WI38 (cell line): ENCODE results near the gene SPRR2D.
"Not testable (repeated sequence)": the region's sequence is repeated elsewhere in the genome, so short reads cannot be mapped to it uniquely, and the experiment has no call there.

ENCODE experiments used
- H3K4me3 ChIP-seq: 2 replicates; pipeline ENCODE4 v1.5.1; 2011; ENCODE audit warnings: low read depth, mild to moderate bottlenecking, control low read depth, low read length
- CTCF ChIP-seq: IDR thresholded peaks from 2 replicates; pipeline ENCODE4 v1.5.1; 2012; ENCODE audit warnings: low read depth, mild to moderate bottlenecking, control low read depth, low read length

Gene SPRR2D

GRCh38 chr1:153032073-153032472 is 8.8 kb downstream of the SPRR2D start:
- TF ChIP-seq CTCF, result no peak
- no peak overlapping the region for H3K4me3 ChIP-seq

- no peak within 1 kb of the TSS for H3K4me3 ChIP-seq
- no peak for TF ChIP-seq CTCF
Observed at GRCh38 chr1:153030895-153031294, 10.0 kb downstream of the SPRR2D start, which contains the start of gene SPRR1B. TSS of gene SPRR1B (plus strand) at chr1:153031203. CDS start at chr1:153032346, 1,143 bp downstream.

GRCh38 chr1:153028766-153029165 is 12.2 kb downstream of the SPRR2D start:
- no peak overlapping the region for H3K4me3 ChIP-seq
- no peak for TF ChIP-seq CTCF

GRCh38 chr1:153025797-153026196 is 15.1 kb downstream of the SPRR2D start:
- TF ChIP-seq CTCF, result no peak
- H3K4me3 ChIP-seq, result no peak overlapping the region

GRCh38 chr1:153024413-153024812 is 16.5 kb downstream of the SPRR2D start:
- H3K4me3 ChIP-seq, result no peak overlapping the region
- no peak for TF ChIP-seq CTCF

GRCh38 chr1:153023109-153023508 is 17.8 kb downstream of the SPRR2D start:
- no peak for TF ChIP-seq CTCF
- no peak overlapping the region for H3K4me3 ChIP-seq

- H3K4me3 ChIP-seq, result not testable (repeated sequence)
Observed at GRCh38 chr1:153022340-153022739, 18.6 kb downstream of the SPRR2D start.

- not testable (repeated sequence) for H3K4me3 ChIP-seq
Observed at GRCh38 chr1:153021829-153022228, 19.1 kb downstream of the SPRR2D start.

- not testable (repeated sequence) for H3K4me3 ChIP-seq
Observed at GRCh38 chr1:153011235-153011758, 29.6 kb downstream of the SPRR2D start.
